ENCODE results near the gene HMGXB3.
"Not testable (repeated sequence)": the region's sequence is repeated elsewhere in the genome, so short reads cannot be mapped to it uniquely, and the experiment has no call there.

Gene HMGXB3

GRCh38 chr5:150075233-150075632 lies 74.7 kb downstream of the HMGXB3 start:
- Mint-ChIP-seq H3K4me3 (no peak overlapping the region), H3K4me1 (no peaks in the 10 kb centered on the region), H3K36me3 (no peaks in the 10 kb centered on the region), H3K27ac (no peak overlapping the region), H3K9me3 (no peaks in the 10 kb centered on the region)
- DNase-seq (ENCODE audit: low spot score in 2 of 2) (peak in 1 of 2 donors; percentile 41), ATAC-seq (no peak)

GRCh38 chr5:150075806-150076205 lies 75.3 kb downstream of the HMGXB3 start:
- peak in 1 of 2 donors; percentile 44 for DNase-seq (ENCODE audit: low spot score in 2 of 2)
- no peak for ATAC-seq
- Mint-ChIP-seq H3K4me1 (no peaks in the 10 kb centered on the region), H3K27ac (no peak overlapping the region), H3K9me3 (no peaks in the 10 kb centered on the region), H3K4me3 (no peak overlapping the region), H3K36me3 (no peaks in the 10 kb centered on the region)

GRCh38 chr5:150077060-150077459 lies 76.5 kb downstream of the HMGXB3 start:
- Mint-ChIP-seq H3K36me3 (no peaks in the 10 kb centered on the region), H3K4me3 (no peak overlapping the region), H3K9me3 (no peaks in the 10 kb centered on the region), H3K27ac (no peak overlapping the region), H3K4me1 (peaks cover 2% of the 10 kb centered on the region)
- no peak for ATAC-seq
- no peak for DNase-seq (ENCODE audit: low spot score in 2 of 2)

GRCh38 chr5:150077996-150078801 lies 77.7 kb downstream of the HMGXB3 start:
- DNase-seq (ENCODE audit: low spot score in 2 of 2), result peak in 1 of 2 donors; percentile 38
- Mint-ChIP-seq H3K27ac (no peak overlapping the region), H3K4me1 (peaks cover 5% of the 10 kb centered on the region), H3K4me3 (no peak overlapping the region), H3K36me3 (no peaks in the 10 kb centered on the region), H3K9me3 (no peaks in the 10 kb centered on the region)
- no peak for ATAC-seq

GRCh38 chr5:150078802-150079689 lies 78.5 kb downstream of the HMGXB3 start:
- no peak overlapping the region for H3K4me3 Mint-ChIP-seq
- peaks cover 5% of the 10 kb centered on the region for H3K4me1 Mint-ChIP-seq
- H3K36me3 Mint-ChIP-seq, result no peaks in the 10 kb centered on the region
- no peaks in the 10 kb centered on the region for H3K9me3 Mint-ChIP-seq
- ATAC-seq (no peak), DNase-seq (ENCODE audit: low spot score in 2 of 2) (peak in 1 of 2 donors; percentile 41)
- H3K27ac Mint-ChIP-seq, result no peak overlapping the region

- Mint-ChIP-seq H3K4me3 (no peak overlapping the region), H3K36me3 (no peaks in the 10 kb centered on the region), H3K9me3 (no peaks in the 10 kb centered on the region), H3K27ac (no peak overlapping the region), H3K4me1 (peaks cover 5% of the 10 kb centered on the region)
- DNase-seq (ENCODE audit: low spot score in 2 of 2) (peak in 1 of 2 donors; percentile 46), ATAC-seq (no peak)
Observed at GRCh38 chr5:150079909-150080461, 79.4 kb downstream of the HMGXB3 start.

DNA sequence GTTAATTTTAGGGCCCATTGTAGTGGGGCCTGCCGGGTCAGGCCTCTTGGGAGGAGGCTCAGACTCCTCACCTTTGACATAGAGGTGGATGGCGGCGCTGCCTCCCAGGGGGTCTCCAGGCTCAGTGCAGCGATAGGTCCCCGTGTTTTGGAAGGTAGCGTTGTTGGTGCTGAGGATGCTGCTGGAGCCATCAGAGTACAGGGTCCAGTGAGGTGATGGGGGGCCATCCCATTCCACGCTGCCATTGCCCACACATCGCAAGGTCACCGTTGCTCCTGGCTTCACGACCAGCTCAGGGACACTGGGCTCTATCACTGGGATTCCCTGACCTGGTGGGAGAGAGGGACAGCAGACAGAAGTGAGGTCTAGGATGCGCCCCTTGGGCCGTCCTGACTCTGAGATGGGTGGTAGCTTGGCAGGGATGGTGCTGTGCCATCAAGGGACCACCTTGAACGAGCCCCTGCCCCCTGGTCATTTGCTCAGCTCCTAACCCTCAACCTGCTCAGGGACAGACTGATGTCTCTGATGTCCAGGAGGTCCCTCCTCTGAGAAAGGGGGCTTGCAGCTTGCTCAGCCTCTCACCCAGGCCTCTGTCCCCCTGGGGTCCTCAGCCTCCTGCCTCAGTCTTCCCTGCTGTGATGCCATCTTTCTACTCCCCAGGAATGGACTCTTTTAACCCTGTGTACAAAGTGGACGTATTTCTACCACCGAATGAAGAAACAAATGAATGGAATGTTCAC lies 80.3 kb downstream of the HMGXB3 start:
- DNase-seq (ENCODE audit: low spot score in 2 of 2) (peak in 1 of 2 donors; percentile 18), ATAC-seq (no peak)
- peaks cover 5% of the 10 kb centered on the region for H3K4me1 Mint-ChIP-seq
- no peaks in the 10 kb centered on the region for H3K36me3 Mint-ChIP-seq
- H3K4me3 Mint-ChIP-seq, result no peak overlapping the region
- H3K9me3 Mint-ChIP-seq, result no peaks in the 10 kb centered on the region
- H3K27ac Mint-ChIP-seq, result no peak overlapping the region

- ATAC-seq (peak; percentile 43), DNase-seq (ENCODE audit: low spot score in 2 of 2) (no peak)
- peaks cover 5% of the 10 kb centered on the region for H3K4me1 Mint-ChIP-seq
- H3K27ac Mint-ChIP-seq, result no peak overlapping the region
- no peaks in the 10 kb centered on the region for H3K36me3 Mint-ChIP-seq
- no peak overlapping the region for H3K4me3 Mint-ChIP-seq
- no peaks in the 10 kb centered on the region for H3K9me3 Mint-ChIP-seq
Observed at GRCh38 chr5:150081541-150082283, 81.2 kb downstream of the HMGXB3 start.

GRCh38 chr5:150082374-150082773 lies 81.8 kb downstream of the HMGXB3 start:
- no peak overlapping the region for H3K27ac Mint-ChIP-seq
- peaks cover 5% of the 10 kb centered on the region for H3K4me1 Mint-ChIP-seq
- no peak for ATAC-seq

DNA sequence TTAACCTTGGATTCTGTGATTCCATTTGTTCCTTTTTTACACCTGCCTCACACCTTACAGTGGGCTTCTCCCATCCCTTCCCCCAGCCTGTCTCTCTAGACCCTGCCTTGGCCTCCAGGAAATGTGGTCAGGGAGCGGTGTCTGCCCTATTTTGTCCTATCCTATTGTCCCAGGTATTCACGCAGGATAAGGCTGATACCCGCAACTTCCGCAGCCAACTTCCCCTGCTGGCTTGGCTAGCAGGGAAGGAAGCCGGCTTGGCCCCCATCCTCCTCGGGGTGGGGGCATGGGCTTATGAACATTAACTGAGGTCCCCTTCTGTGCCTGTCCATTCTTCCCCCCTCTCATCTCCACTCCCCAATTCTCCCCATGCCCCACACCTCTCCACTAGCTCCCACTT lies 82.3 kb downstream of the HMGXB3 start:
- no peak for ATAC-seq
- H3K27ac Mint-ChIP-seq, result no peak overlapping the region
- H3K4me3 Mint-ChIP-seq, result no peak overlapping the region

More at GRCh38 chr5:150082374-150082773, 81.8 kb downstream of the HMGXB3 start:
- peak in 1 of 2 donors; percentile 41 for DNase-seq (ENCODE audit: low spot score in 2 of 2)
- Mint-ChIP-seq H3K9me3 (no peaks in the 10 kb centered on the region), H3K36me3 (no peaks in the 10 kb centered on the region), H3K4me3 (no peak overlapping the region)

DNA sequence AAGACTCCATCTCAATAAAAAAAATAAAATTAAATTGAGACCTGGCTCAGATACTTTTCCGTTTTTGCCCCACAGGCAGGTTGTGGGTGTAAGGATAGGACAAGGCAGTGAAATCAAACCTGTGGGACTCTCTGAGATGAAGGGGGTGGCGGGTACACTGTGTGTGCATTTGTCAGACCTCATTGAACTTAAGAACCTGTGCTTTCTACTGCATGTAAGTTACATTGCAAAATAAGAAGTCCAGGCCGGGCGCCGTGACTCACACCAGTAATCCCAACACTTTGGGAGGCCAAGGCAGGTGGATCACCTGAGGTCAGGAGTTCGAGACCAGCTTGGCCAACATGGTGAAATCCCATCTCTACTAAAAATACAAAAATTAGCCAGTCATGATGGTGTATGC lies 84.2 kb downstream of the HMGXB3 start:
- not testable (repeated sequence) for H3K9me3 Mint-ChIP-seq, H3K4me3 Mint-ChIP-seq, ATAC-seq, H3K27ac Mint-ChIP-seq, H3K36me3 Mint-ChIP-seq, H3K4me1 Mint-ChIP-seq
- peak in 1 of 2 donors; percentile 12 for DNase-seq (ENCODE audit: low spot score in 2 of 2)

More for the DNA sequence above, 82.3 kb downstream of the HMGXB3 start:
- peak in 1 of 2 donors; percentile 28 for DNase-seq (ENCODE audit: low spot score in 2 of 2)
- H3K9me3 Mint-ChIP-seq, result no peaks in the 10 kb centered on the region
- peaks cover 5% of the 10 kb centered on the region for H3K4me1 Mint-ChIP-seq
- H3K36me3 Mint-ChIP-seq, result no peaks in the 10 kb centered on the region

GRCh38 chr5:150085191-150085912 lies 84.8 kb downstream of the HMGXB3 start:
- ATAC-seq (no peak), DNase-seq (ENCODE audit: low spot score in 2 of 2) (peak in 1 of 2 donors; percentile 43)
- no peaks in the 10 kb centered on the region for H3K9me3 Mint-ChIP-seq
- no peak overlapping the region for H3K4me3 Mint-ChIP-seq
- H3K36me3 Mint-ChIP-seq, result no peaks in the 10 kb centered on the region
- H3K27ac Mint-ChIP-seq, result no peak overlapping the region
- H3K4me1 Mint-ChIP-seq, result peaks cover 5% of the 10 kb centered on the region

GRCh38 chr5:150085950-150086715 lies 85.6 kb downstream of the HMGXB3 start, which contains the start of gene CSF1R:
Gene CSF1R, minus strand, starts transcription at chr5:150086554. Its CDS starts 127 bp downstream, at chr5:150086427.
- Mint-ChIP-seq H3K27ac (no peak within 1 kb of the TSS), H3K36me3 (no peaks in the 10 kb centered on the region), H3K4me3 (no peak within 1 kb of the TSS), H3K9me3 (no peaks in the 10 kb centered on the region), H3K4me1 (peaks cover 5% of the 10 kb centered on the region)
- DNase-seq (ENCODE audit: low spot score in 2 of 2), result peak in 1 of 2 donors; percentile 35
- ATAC-seq, result no peak
